Stimulated activated CD4-positive, alpha-beta T cell treated with anti-CD3 and anti-CD28 coated beads, TNF-alpha, amount 100 ng/mL, for 4 hours (primary cell): ENCODE data around the gene ACYP2.

Source experiments
- DNase-seq, 3 experiments: peaks; one replicate each; pipeline ENCODE4 v3.0.0-alpha.2; 2020; ENCODE audit warnings: low read depth in 3 of 3

The ACYP2 gene

DNA sequence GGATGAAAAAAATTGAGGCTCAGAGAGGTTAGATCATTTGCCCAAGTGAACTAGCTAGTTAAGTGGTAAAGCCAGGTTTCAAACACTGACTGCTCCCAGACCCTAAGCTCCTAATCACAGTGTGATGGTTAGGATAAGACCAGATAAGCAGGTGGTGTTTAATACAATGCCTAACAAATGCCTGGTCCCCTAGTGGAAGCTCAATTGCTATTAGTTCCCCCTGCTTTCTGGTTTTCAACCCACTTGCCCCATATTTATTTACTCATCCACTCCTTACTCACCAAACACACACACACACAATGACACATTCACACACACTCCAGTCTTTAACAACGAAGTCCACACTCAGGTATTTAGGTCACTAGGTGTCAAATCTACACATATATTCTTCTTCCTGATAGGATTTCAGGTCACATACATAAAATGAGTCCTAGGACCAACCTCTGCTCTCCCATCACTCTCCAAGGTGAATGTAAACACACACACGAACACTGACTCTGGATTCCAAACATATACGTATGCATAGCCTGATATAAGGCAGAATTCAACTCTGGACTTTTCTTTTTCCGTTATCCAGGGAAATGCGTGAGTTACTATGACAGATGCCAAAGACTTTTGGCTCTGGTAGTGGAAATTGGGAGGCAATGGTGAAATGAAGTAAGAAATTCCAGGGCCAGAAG lies 214.2 kb downstream of the ACYP2 start:
- no peak for DNase-seq

GRCh38 chr2:54330162-54330925 lies 214.9 kb downstream of the ACYP2 start:
- peak; percentile 75 to 82 (median 81) for DNase-seq

DNA sequence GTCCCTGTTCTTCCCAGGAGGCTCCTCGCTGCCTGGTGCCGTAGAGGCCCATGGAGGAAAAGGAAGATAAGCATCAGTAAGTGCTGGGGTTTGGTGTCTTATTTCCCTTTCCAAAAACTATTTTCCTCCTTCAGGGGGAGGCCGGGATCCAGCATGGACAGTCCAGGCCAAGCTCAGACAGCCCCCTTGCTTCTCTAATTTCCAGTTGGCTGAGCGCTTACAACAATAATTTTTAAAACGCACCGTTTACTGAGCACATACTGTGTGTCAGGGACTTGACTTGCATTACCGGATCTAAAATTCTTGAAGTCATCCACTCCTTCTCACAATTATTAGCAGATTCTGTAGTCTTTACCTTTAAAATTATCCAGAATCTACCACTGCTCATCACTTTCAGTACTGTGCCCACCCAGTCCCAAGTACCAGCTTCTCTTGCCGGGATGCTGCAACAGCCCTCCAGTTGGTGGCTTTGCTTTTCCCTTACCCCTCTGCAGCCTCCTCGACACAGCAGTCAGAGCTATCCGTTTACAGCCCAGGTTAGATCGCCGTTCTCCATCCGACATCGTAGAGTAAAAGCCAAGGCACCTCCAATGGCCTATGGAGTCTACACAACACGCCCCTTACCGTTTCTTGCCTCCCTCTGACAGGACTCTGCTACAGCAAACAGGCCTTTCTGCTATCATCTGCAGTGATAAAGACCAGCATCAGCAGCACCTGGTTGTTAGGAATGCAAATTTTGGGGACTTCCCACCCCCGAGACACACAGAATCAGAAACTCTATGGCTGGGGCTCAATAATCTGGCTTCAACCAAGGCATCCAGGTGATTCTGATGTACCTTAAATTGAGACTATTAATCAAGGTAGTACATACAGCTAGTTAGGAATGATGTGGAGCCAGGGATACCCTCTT lies 215.8 kb downstream of the ACYP2 start:
- DNase-seq = no peak

DNA sequence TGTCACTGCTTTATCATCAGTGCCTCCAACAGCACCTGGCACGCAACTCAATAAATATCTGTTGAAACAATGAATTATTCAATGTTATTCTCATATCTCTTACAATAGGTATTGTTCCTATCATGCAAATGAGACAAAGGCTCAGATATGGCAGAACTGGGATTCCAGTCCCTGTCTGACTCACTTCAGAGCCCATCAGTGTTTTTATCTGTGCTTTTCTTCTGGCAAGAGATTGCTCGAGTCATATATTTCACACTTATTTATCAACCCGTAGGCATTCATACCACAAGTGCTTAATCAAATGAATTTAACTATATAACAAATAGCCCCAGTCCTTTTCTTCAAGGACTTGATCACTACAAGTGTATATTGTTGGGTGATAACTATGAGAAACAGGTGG lies 217.0 kb downstream of the ACYP2 start:
- DNase-seq = no peak

- no peak for DNase-seq
Measured at GRCh38 chr2:54336136-54336976, 220.9 kb downstream of the ACYP2 start.

DNA sequence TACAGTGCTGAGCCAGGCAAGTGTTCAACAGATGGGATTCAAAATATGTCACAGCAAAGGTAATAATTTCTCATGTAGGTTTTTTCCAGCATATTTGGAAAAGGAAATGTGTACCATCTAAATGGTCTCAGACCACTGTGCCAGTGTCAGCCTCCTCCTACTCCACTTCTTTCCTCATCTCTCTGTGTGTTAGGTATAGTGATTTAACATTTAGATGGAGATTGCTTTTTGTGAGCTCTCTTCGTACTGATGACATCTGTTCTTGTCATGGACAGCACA lies 221.5 kb downstream of the ACYP2 start:
- no peak for DNase-seq

DNA sequence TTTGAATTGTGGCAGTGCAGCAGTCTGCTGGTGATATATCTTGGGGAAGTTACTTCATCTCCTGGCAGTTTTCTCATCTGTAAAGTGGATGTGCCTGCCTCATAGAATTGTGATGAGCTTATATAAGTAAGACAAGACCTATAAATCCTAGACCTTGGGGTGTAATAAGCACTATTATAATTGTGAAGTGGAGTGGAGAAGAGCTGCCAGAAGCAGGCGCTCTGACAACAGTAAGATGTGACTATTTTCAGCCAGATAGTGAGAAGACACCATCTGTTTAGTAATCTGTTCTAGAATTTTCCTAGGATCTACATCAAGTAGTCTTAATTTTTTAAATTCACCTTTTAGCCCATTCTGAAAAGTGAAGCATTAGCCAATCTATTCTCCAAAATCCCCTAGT lies 226.2 kb downstream of the ACYP2 start:
- no peak for DNase-seq

GRCh38 chr2:54342603-54343002 lies 227.2 kb downstream of the ACYP2 start:
- no peak for DNase-seq

DNA sequence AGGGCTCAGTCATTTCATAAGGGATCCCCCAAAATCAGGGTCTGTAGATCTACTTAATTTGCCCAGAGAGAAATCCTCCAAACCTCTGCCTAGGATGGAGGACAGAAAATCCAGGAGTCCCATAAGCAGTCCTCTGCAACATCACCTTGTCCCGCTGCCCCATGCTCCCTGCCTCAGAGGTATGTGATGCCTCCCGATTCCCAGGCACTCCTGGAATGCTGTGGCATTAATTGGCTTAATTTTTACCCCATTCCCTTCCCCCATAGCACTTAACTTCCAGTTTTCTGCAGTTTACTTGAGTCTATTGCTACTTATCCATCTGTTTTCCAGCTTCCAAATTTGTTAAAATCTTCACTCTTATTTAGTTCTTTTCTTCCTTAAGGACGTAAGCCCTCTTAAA lies 232.2 kb downstream of the ACYP2 start:
- DNase-seq = no peak

GRCh38 chr2:54348646-54349045 lies 233.2 kb downstream of the ACYP2 start:
- no peak for DNase-seq

GRCh38 chr2:54350426-54350825 lies 235.0 kb downstream of the ACYP2 start:
- DNase-seq = no peak

DNA sequence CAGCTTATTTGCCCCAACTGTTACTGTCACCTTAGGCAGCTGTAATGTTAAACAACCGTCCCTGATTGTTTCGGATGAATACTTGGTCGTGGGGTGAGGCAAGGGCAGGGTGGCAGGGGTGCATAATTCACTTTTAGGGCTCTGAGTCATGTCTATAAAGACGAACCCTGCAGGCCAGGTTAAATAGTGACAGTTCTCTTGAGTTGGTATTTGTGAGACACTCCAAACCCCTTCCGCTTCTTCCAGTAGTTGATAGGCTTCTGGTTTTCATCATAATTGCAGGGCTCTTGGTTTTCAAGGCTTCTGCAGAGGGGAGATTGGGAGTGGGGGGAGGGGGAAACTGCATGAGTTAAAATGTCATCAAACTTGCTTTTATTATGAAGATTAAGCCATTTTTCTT lies 237.8 kb downstream of the ACYP2 start:
- no peak for DNase-seq
